Measurements from ENCODE around the gene CAMTA1. TPM values are rescaled to one million over a fixed set of nuclear protein-coding genes. Genes with fewer than 3 reads are reported as not detected.

Gene CAMTA1
- total and polyA plus RNA-seq, 9 of the 15 experiments (the other 6 are each of a cell fraction or from before 2014, with no cell fraction given) = 43.9 to 161 (median 65.9) TPM

DNA sequence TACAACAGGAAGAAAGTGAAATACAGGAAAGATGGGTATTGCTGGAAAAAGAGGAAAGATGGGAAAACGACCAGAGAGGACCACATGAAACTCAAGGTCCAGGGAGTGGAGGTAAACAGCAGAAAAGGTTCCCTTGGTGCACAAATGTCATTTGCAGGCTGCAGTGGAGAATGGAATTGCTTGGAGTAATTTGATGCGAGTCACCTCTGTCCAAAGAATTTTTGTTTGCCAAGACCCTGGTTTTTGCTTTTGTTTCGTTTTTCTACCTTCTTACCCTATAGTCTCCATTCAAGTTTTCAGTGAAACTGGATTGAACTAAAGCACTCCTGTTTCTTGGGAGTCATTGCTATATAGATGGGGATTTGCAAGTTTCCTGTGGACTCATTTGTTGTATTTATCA, 464.3 kb downstream of the CAMTA1 start:
- H3K4me2 ChIP-seq (ENCODE audit: insufficient read depth, low read length) = no peak overlapping the region

DNA sequence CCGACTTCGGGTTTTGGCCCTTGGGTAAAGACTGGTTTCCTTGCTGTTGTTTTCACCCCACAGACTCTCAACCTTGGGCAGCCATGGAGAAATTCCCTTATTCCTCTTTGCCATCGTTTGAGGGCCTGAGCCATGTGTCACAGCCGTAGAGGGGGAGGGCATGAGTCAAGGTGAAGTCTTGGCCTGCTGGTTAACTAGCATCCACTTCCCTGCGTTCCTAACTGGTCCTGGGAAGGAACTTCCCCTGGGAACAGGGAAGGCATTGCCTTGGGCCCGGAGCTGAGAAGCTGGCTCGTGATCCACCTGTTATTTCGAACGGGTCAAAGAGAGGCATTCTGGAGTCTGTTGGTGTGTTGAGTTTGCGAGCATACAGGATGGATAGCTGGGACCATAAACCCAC, 464.9 kb downstream of the CAMTA1 start:
- in situ Hi-C loops (cut with MboI) = no loop called here
- BruUV-seq (replicated peaks) = no TSS peak
- ATAC-seq (no peak), DNase-seq (ENCODE audit: extremely low read depth in 1 of 4, low spot score in 3 of 4) (no peak), FAIRE-seq (no peak)
- Histone ChIP-seq H3K9me3 (replicated peaks; ENCODE audit: control insufficient read depth, insufficient read depth, low read depth, low read length) (no peaks in the 10 kb centered on the region), H3K79me2 (ENCODE audit: control insufficient read depth, insufficient read depth, low read length) (no peaks in the 10 kb centered on the region), H3K27ac (ENCODE audit: extremely low read depth, low read depth, low read length) (no peak overlapping the region), H4K20me1 (replicated peaks; ENCODE audit: control insufficient read depth, insufficient read depth, low read length) (peaks cover 13% of the 10 kb centered on the region; the same call in 1 of the 2 replicates), H3K9ac (ENCODE audit: insufficient read depth in 1 of 2, low read depth in 2 of 2, low read length in 2 of 2) (no peak overlapping the region), H3K27me3 (ENCODE audit: control insufficient read depth in 2 of 2, insufficient read depth in 2 of 2, low read length in 2 of 2) (peaks cover 50 to 71% of the 10 kb centered on the region in 2 experiments), H2AFZ (ENCODE audit: low read depth, low read length) (no peak overlapping the region), H3K9me1 (ENCODE audit: control insufficient read depth, insufficient read depth, low read length) (no peaks in the 10 kb centered on the region), H3K4me3 (no peak overlapping the region), H3K36me3 (ENCODE audit: control insufficient read depth, insufficient read depth, low read length) (no peaks in the 10 kb centered on the region), H3K4me2 (ENCODE audit: insufficient read depth, low read length) (no peak overlapping the region), H3K4me1 (replicated peaks in 1 of 2; ENCODE audit: control insufficient read depth in 2 of 2, insufficient read depth in 2 of 2, low read length in 2 of 2) (no peaks in the 10 kb centered on the region)
- ChIA-PET POLR2A (no interaction called here), CTCF (ENCODE audit: low intra/inter-chr PET ratio) (no interaction called here)
- 0% methylated on average over 10 of the region's 10 CpGs for WGBS (ENCODE audit: insufficient coverage, low coverage, missing lambda C conversion rate)
- intact Hi-C loops (cut with micrococcal nuclease) = no loop called here
- TF ChIP-seq, protein P1, sequence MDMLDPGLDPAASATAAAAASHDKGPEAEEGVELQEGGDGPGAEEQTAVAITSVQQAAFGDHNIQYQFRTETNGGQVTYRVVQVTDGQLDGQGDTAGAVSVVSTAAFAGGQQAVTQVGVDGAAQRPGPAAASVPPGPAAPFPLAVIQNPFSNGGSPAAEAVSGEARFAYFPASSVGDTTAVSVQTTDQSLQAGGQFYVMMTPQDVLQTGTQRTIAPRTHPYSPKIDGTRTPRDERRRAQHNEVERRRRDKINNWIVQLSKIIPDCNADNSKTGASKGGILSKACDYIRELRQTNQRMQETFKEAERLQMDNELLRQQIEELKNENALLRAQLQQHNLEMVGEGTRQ (CRISPR knock-in tag; IDR thresholded peaks at IDR 0.05) = no peak
- TF ChIP-seq, protein P2, sequence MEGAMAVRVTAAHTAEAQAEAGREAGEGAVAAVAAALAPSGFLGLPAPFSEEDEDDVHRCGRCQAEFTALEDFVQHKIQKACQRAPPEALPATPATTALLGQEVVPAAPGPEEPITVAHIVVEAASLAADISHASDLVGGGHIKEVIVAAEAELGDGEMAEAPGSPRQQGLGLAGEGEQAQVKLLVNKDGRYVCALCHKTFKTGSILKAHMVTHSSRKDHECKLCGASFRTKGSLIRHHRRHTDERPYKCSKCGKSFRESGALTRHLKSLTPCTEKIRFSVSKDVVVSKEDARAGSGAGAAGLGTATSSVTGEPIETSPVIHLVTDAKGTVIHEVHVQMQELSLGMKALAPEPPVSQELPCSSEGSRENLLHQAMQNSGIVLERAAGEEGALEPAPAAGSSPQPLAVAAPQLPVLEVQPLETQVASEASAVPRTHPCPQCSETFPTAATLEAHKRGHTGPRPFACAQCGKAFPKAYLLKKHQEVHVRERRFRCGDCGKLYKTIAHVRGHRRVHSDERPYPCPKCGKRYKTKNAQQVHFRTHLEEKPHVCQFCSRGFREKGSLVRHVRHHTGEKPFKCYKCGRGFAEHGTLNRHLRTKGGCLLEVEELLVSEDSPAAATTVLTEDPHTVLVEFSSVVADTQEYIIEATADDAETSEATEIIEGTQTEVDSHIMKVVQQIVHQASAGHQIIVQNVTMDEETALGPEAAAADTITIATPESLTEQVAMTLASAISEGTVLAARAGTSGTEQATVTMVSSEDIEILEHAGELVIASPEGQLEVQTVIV (CRISPR knock-in tag; IDR thresholded peaks at IDR 0.05; ENCODE audit: borderline replicate concordance) = no peak
- TF ChIP-seq, protein P3, sequence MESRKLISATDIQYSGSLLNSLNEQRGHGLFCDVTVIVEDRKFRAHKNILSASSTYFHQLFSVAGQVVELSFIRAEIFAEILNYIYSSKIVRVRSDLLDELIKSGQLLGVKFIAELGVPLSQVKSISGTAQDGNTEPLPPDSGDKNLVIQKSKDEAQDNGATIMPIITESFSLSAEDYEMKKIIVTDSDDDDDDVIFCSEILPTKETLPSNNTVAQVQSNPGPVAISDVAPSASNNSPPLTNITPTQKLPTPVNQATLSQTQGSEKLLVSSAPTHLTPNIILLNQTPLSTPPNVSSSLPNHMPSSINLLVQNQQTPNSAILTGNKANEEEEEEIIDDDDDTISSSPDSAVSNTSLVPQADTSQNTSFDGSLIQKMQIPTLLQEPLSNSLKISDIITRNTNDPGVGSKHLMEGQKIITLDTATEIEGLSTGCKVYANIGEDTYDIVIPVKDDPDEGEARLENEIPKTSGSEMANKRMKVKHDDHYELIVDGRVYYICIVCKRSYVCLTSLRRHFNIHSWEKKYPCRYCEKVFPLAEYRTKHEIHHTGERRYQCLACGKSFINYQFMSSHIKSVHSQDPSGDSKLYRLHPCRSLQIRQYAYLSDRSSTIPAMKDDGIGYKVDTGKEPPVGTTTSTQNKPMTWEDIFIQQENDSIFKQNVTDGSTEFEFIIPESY (CRISPR knock-in tag; IDR thresholded peaks at IDR 0.05) = no peak
- TF ChIP-seq HEY1 (CRISPR knock-in tag; IDR thresholded peaks at IDR 0.05; ENCODE audit: borderline replicate concordance) (no peak), NFRKB (IDR thresholded peaks at IDR 0.05; ENCODE audit: low read depth) (no peak)

More for the DNA sequence above, 464.3 kb downstream of the CAMTA1 start:
- no peak overlapping the region for H3K9ac ChIP-seq (ENCODE audit: insufficient read depth in 1 of 2, low read depth in 2 of 2, low read length in 2 of 2)
- H3K9me3 ChIP-seq (replicated peaks; ENCODE audit: control insufficient read depth, insufficient read depth, low read depth, low read length) = no peaks in the 10 kb centered on the region
- in situ Hi-C loops (cut with MboI) (no loop called here), intact Hi-C loops (cut with micrococcal nuclease) (no loop called here)
- TF ChIP-seq NFYB (IDR thresholded peaks at IDR 0.05; ENCODE audit: extremely low read depth, insufficient read length) (no peak), ZNF830 (CRISPR knock-in tag; IDR thresholded peaks at IDR 0.05) (no peak), ZNF143 (CRISPR knock-in tag; IDR thresholded peaks at IDR 0.05) (no peak), IRF2 (CRISPR knock-in tag; IDR thresholded peaks at IDR 0.05) (no peak), POLR2B (IDR thresholded peaks at IDR 0.05; ENCODE audit: low read depth, partially characterized antibody) (no peak), ZBTB17 (CRISPR knock-in tag; IDR thresholded peaks at IDR 0.05) (no peak)
- TF ChIP-seq, protein P4, sequence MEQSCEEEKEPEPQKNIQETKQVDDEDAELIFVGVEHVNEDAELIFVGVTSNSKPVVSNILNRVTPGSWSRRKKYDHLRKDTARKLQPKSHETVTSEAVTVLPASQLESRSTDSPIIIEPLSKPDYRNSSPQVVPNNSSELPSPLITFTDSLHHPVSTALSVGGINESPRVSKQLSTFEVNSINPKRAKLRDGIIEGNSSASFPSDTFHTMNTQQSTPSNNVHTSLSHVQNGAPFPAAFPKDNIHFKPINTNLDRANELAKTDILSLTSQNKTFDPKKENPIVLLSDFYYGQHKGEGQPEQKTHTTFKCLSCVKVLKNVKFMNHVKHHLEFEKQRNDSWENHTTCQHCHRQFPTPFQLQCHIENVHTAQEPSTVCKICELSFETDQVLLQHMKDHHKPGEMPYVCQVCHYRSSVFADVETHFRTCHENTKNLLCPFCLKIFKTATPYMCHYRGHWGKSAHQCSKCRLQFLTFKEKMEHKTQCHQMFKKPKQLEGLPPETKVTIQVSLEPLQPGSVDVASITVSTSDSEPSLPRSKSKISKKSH (CRISPR knock-in tag; IDR thresholded peaks at IDR 0.05) = no peak
- no peaks in the 10 kb centered on the region for H3K4me1 ChIP-seq (replicated peaks in 1 of 2; ENCODE audit: control insufficient read depth in 2 of 2, insufficient read depth in 2 of 2, low read length in 2 of 2)
- peaks cover 13% of the 10 kb centered on the region; the same call in 1 of the 2 replicates for H4K20me1 ChIP-seq (replicated peaks; ENCODE audit: control insufficient read depth, insufficient read depth, low read length)
- ATAC-seq = no peak
- POLR2A ChIA-PET = no interaction called here
- H3K27ac ChIP-seq (ENCODE audit: extremely low read depth, low read depth, low read length) = no peak overlapping the region
- no peaks in the 10 kb centered on the region for H3K9me1 ChIP-seq (ENCODE audit: control insufficient read depth, insufficient read depth, low read length)
- H2AFZ ChIP-seq (ENCODE audit: low read depth, low read length) = no peak overlapping the region
- H3K36me3 ChIP-seq (ENCODE audit: control insufficient read depth, insufficient read depth, low read length) = no peaks in the 10 kb centered on the region
- peaks cover 49 to 71% of the 10 kb centered on the region in 2 experiments for H3K27me3 ChIP-seq (ENCODE audit: control insufficient read depth in 2 of 2, insufficient read depth in 2 of 2, low read length in 2 of 2)
- no TSS peak for BruUV-seq (replicated peaks)
- DNase-seq (ENCODE audit: extremely low read depth in 1 of 4, low spot score in 3 of 4) = no peak
- no peaks in the 10 kb centered on the region for H3K79me2 ChIP-seq (ENCODE audit: control insufficient read depth, insufficient read depth, low read length)
- no peak for FAIRE-seq
- no peak overlapping the region for H3K4me3 ChIP-seq
- CTCF ChIA-PET (ENCODE audit: low intra/inter-chr PET ratio) = no interaction called here
- WGBS (ENCODE audit: insufficient coverage, low coverage, missing lambda C conversion rate) = 0% methylated on average over 3 of the region's 3 CpGs
